NCI-H2227 treated with DMSO at 0.1 percent for 48 hours (cell line): Measurements from ENCODE around the gene UIMC1.

ENCODE experiments used
- DNase-seq: peaks from one replicate; lab custom pipeline; 2025; lab: John Stamatoyannopoulos, UW

UIMC1 gene

DNA sequence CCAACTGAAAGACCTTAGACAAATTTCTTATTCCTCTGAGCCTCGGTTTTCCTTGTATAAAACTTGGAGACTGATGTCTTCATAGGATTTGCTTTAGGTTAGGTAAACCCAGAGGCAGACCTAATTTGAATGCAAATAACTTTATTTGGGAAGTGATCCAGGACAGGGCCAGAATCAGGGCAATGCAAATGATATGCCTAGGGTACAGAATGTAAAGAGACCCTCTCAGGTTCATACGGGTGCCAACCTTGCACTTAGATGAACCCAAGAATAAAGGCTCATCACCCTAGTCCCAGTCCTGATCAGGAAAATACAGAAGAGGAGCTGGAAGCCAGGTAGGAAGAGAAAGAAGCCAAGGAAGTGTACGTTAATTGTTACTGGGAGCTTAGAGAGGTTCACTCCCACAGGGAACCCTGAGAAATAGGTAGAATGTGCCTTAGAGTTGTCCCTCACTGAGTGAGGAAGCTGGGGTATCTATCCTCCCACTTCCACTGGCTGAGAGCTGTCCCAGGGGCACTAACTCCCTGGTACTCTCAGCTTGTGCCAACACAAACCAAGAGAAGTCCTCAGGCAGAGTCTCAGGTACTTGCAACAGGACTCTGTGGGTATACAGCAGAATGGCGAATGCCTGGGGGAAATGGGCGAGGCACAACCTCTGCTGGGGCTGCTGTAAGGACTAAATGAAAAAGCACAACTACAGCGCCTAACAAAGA lies 104.3 kb downstream of the UIMC1 start:
- DNase-seq = no peak

DNA sequence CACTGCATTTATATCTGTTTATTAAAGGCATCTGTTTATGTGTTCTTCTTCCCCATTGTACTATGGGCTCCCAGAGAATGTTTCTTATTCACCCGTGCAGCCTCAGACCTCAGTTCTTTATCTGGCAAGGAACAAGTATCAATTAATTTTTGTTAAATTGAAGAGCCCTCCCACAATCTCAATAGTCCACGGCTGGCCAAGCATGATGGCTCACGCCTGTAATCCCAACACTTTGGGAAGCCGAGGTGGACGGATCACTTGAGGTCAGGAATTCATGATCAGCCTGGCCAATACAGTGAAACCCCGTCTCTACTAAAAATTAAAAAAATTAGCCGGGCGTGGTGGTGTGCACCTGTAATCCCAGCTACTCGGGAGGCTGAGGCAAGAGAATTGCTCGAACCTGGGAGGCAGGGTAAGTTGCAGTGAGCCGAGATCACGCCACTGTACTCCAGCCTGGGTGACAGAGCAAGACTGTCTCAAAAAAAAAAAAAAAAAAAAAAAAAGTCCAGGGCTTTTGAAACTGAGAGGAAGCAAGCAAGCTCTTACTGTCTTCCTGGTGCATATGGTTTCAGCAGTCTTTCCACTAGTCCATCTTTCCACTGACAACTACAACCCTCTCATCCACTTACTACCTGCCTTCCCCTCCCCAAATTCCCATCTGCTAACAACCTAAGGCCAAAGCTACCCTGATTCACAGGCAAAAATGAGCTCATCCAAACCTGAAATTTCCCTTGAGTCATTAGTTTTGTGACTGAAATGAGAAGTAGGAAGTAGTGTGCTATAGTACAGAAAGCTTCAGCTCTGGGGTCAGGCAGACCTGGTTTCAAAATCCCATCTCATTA lies 105.1 kb downstream of the UIMC1 start:
- DNase-seq = no peak

DNA sequence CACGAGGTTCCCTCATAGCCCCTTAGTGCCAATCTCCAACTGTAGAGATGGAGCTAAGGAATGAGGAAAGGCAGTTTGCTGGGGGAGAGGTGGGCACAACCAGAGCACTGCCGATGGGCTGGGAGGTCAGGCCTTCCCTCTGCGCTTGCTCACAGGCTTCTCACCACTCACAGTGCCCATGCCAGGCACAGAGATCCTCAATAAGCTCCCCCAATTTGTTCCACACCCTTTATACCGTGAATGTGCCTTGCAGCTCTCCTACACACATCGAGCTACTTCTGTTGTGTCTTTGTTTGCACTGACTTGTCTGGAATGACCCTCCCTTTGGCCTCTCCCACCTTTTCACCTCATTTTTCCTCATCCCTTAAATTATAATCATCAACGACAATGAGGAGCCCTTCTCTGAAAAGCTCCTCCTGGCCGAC lies 105.8 kb downstream of the UIMC1 start:
- DNase-seq = no peak

DNA sequence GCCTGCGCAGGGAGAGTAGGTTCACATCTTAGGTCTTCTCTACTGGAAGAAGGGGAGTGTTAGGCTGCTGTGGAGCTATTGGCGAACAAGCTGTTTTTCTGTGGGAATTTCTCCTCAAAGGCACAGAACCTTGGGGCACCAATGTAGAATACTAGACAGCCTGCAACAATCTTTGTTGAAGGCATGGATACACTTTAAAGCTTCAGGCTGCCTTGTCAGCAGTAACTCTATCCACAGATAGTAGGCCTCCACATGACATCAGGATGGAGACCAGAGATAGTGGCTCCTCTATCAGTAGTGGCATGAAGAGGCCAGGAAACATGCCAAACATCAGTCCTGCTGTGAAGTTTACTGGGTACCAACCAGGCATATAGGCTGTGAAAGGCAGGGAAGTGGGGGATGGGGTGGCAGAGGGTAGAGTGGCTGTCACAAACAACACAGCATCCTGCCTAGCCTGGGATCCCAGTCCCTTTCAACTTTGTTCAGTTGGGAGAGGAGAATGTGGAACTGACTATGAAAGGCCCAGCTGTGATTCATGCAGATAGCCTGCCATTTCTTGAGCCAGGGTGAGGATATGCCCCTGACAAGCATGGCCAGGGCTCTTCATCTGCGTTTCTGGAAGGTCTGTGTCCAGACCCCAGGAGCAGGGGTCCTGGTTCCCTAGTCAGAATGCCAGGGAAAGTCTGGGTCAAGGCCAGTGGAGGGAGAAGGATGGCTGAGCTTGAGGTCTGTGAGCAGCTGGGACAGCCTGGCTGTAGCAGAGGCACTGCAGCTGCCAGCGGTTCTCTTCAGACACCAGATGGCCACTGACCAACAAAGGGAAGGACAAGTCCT lies 106.4 kb downstream of the UIMC1 start:
- DNase-seq = no peak

DNA sequence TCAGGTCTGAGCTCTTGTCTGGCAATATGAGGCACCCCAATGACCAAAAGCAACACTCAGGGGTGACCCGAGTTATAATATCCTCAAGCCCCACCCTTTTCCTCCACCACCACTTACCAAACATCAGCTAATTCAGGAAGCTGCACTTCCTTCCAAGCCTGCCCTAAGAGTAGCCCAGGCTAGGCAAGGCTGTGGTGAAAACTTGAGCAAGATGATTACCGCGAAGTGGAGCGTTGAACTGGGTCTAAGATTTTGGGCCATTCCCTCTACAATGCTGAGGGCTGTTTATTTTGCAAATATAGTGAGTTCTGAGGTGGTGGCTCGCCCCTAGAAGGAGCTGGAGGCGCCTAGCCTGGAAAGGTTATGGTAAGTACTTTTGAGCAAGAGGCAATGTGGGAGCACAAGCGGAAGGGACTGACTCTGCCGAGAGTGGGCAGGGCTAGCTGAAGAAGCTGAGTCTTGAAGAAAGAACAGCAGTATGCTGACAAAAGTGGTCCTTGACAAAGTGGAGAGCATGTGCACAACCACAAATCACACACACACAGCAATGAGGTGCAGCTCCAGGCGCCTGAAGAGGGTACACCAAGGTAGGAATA lies 107.2 kb downstream of the UIMC1 start, which contains the start of gene HK3:
Gene HK3, minus strand, starts transcription at position 51 of the 596 bp plus-strand sequence. CDS start 3,187 bp downstream, outside the sequence.
- no peak for DNase-seq

DNA sequence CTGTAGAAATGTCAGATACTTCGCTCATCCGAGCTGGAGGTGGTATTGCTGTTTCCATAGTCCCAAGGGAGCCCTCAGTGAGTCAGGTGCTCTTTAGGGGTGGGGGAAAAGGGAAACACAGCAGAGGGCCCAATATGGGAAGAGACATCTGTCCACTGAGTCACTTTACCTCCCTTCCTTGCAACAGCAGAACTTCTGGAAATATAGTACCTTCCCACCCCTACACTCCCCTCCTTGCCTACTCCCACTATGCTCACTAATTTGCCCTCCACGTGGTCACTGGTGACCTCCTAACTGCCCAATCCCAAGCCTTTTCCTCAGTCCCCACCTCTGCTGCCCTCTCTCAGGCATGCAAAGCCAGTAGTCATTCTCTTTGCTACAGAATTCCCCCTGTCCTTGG lies 109.3 kb downstream of the UIMC1 start:
- no peak for DNase-seq

DNA sequence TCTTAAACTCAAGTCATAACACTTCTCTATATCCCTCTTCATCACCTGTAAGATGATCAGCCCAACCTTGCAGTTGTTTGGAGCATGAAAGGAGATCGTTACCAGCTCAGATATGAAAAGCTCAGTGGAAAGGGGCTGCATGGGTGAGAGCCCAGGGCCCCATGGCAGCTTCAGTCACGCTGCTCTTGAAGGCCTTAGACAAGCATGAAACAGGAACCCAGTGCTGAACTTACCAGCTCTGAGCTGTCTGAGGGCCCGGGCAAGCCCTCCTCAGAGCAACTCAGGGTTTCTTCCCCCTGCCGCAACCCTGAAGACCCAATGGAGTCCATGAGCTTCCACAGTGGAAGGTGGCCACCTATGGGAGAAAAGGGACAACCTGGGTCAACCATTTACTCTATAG lies 110.7 kb downstream of the UIMC1 start:
- no peak for DNase-seq

DNA sequence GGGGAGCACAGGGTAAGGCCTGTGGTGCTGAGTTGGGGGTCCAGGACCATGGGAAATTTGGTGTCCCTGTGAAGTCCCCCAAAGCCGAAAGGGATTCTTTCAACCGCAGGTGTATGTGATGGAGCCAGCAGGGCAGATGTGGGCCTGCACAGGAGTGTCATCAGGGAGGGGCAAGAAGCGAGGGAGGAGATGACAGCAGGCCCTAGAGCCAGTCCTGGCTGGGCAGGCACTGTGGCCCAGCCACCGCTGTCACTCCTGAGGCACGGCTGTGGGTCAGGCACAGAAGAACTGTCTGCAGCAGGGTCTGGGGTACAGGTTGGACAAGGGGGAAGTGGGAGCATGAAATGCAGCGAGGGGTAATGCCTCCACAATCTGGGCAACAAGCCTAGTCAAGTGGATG lies 112.3 kb downstream of the UIMC1 start:
- no peak for DNase-seq

DNA sequence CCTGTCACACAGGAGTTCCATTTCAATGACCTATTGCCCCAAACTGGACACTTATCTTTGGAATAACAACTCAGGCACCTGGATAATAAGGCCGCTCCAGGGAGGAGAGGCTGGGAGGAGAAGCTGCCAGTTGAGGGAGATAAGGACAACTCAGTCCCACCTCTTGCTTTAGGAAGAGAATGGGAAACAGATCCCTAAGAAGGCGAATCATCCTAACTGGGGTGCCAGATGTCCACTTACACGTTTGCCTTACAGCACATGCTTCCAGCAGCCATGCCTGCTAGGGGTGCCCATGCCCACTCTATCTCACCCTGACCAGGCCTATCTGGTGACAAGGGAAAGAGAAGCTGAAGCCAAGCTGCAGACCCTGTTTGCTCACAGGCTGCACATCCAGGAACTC lies 113.9 kb downstream of the UIMC1 start:
- DNase-seq = no peak

DNA sequence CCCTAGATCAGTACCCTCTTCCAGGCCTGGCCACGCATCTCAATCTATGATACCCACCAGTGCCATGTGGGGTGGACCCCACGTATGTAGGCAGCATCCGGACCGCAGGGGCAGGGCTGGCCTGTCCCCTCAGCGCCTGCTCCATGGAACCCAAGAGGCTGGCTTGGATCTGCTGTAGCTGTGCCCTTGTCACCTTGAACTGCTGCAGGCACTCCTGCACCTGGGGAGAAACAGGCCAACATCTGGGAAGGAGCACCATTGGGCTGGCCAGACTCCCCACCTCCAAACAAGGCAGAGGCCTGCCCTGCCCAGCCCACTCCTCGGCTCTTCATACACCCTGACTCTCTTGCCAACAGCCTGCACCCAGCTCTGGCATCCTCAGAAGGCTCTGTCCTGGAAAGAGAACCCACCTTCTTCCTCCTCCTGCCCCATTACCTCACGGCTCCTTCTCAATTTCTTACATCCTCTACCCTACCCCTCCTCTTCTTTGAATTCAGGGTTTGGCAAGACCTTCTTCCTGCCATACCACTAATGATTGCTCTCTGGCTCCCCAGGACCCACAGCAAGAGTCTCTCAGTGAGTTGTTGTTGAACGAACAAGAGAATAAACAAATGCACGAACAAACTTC lies 115.1 kb downstream of the UIMC1 start:
- no peak for DNase-seq

DNA sequence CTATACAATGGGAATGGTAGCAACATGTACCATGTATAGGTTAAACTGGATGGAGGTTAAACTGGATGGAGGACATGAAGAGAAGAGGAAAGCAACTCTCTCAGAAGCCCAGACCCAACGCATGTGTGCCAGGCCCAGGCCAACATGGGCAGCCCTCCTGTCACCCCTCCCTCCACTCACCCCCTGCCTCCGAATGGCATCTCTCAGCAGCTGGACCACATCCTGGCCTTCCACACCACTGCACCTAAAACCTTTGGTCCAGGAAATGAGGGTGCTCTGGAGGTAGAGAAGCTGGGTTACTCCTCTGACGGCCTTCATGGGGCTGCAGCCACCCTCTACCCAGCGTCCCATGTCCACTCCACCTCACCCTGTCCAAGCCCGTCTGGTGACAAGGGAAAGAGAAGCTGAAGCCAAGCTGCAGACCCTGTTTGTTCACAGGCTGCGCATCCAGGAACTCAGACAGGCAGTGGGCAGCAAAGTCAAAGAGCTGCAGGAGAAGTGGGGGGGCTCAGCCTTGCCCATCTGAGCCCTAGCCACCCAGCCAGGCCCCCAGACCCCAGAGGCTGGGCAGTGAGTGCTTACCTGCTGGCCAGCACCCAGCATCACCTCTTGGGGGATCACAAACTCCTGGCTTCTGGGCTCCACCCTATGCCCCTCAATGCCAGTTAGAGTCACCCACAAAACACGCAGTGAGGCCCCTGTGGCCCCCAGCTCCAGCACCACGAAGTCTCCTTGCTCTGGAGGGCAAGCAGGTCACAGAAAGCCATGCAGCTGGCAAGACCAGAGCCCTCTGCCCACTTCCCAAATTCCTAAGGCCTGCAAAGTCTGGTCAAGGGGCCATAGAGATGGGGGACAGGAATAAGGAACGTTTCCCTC lies 115.9 kb downstream of the UIMC1 start:
- no peak for DNase-seq

DNA sequence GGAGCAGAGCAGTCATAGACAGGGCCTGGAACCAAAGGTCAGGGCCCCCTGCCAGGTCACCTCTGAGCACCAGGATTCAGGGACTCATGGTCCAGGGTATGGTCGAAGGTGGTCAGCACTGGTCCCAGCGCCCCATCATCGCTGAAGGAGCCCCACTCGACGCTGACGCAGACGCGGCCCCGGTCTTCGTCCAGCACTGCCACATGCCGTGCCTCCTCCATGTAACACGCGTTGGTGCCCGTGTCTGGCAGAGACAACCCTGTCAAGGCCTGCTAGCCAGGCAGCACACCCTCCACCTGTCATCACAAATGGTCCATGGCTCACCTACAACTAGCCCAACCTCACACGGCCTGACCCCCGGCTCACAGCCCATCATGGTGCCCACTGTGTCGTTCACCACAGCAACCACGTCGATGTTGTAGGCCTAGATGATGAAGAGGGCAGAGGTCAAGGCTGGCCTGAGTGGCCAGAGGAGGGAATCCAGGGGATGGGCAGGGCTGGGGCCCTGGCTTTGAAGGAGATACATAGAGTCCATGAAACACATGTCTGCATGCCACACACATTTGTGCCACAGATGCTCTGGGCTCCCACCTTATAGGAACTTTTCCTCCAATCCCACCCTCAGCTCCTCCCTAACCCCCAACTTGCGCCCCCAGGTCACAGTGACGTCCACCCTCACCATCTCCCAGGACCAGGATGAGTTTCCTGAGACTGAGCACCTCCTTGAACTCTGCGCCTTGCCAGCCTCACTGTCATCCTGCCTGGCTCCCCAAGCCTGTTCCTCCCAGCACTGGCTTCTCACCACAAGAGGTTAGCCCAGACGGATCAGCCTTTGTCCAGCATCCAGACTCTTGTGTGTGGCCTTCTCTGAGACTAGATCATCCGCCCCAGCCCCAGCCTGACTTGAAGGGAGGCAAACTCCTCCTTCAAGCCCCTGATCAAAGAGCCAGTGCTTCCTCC lies 117.0 kb downstream of the UIMC1 start:
- no peak for DNase-seq

DNA sequence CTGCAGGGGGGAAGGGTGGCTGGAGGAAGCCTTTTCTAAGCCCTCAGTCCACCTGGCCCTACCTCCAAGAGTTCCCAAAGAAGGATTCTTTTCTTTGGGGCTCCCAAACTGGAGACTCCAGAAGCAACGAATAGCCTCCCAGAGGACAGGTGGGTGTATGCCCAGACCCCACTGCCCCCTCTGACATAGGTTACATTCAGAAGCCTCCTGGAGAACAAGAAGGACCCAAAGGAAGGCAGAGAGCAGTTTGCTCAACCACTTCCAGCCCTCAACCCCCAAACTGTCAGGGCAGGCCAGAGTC lies 117.8 kb downstream of the UIMC1 start:
- DNase-seq = no peak

DNA sequence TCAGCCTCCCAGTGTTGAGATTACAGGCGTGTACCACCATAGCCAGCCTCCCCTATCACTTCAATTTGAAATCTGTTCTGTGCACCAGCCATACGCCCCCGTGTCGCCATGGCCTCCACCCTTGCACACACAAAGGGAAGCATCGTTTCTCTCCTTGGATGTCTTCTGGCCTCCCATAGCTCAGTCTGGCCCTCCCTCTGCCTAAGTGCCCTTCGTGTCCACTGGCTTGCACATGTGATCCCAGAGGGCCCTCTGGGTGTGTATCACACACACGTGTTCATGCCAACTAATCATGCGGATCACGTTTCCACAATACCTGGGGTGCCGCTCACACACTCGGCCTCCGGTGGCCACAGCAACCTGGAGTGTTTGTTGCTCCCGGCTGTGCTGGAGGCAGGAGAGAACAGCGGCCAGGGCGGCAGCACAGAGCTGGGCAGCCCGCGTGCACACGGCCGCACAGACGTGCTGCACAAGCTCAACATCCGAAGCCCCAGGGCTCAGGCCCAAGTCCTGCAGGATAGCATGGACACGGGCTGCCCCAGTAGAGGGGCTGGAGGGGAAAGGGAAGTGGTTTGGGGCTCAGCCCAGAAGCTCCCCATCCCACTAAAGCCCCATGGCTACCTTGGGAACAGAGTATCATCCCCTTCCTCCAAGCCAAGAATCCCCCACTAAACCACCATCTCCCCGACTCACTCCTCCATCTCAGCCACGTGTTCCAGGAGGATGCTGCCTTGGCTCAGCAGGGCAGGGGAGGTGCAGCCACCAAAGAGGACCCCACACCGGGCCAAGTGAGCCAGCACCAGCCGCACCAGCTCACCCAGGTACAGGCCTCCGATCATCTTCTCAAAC lies 118.3 kb downstream of the UIMC1 start:
- DNase-seq = no peak

DNA sequence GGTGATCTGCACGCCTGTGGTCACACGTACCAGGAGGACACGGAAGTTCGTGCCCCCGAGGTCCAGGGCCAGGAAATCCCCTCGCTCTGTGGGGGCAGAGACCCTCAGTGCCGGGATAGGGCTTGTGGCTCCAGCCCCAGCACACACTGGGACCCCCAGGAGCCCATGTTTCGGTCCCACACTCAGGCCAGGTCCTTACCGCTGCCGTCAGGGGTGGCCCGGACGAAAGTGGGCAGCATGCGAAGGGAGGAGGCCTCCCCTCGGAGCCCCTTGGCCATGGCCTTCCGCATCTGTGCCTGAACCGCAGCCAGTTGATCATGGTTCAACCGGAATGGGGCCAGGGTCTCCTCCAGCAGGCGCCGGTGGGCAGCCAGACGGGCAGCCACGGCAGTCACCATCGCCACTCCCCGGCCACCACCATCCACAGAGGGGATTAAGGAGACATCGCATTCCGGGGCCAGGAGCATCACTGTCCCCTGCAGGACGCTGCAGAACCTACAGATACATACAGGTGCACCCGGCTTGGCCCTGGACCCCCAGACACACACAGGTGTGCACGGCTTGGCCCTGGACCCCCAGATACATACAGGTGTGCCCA lies 119.2 kb downstream of the UIMC1 start:
- no peak for DNase-seq

DNA sequence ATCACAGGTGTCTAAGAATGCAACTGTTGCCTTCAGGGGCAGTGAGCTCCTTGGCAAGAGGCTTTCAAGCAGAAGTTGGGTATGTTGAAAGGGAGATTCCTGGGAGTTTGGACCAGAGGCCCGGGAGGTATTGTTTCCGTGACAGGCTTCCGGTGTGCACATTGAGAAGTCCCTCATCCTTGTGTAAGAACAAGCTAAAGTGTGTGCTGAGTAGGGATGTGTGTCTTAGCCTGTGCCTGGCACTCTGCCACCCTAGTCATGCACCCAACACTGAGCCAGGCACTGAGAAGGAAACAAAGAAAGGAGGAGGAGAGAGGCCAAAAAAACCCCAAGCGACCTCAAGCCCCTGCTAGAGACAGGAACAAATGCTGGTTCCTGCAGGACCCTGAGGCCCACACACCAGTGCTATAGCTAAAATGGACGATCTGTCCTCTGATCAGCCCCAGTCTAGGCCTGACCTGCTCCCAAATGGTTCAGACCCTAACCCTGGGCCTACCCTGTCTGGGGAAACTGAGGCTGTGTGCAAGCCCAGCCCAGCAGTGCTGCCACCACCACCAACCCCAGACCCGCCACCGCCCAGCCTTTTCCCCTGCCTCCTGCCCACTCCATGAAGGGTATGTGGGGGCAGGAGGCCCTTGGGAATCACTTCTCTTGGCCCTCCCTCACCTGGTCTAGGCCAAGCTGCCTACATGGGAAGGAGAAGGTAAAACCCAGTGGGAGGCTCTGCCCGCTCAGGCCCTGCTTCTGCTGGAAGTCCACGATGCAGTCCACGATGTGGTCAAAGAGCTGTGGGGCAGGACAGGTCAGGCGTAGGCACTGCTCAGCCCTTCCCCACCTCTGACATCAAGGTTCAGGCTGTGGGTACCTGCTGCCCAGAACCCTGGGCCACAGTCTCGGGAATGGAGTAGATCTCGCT lies 120.0 kb downstream of the UIMC1 start:
- no peak for DNase-seq

DNA sequence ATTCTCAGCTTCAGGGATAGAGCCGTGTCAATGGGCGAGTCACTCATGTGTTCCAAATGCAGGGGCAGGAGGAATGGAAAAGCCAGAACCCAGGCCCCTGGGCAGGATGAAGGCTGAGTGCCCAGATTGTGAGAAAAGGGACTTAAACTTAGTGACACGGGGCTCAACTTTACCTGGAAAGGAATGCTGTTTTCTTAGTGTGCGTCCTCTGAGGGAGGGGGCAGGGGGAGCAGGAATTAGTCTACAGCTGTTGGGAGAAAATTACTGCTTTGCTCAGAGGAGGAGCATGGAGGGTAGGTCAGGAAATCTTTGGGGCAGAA lies 122.0 kb downstream of the UIMC1 start:
- no peak for DNase-seq
